ENCODE results near the gene CMC2.

CMC2 gene

GRCh38 chr16:80981103-80981502, 25.6 kb downstream of the CMC2 start:
- in situ Hi-C loops (cut with MboI; ENCODE audit: low sequenced_read_pairs): no loop called here

- in situ Hi-C loops (cut with MboI; ENCODE audit: low sequenced_read_pairs): no loop called here
Observed at GRCh38 chr16:80976946-80977345, 29.7 kb downstream of the CMC2 start.

- in situ Hi-C loops (cut with MboI; ENCODE audit: low sequenced_read_pairs): no loop called here
Observed at GRCh38 chr16:80974649-80975376, 31.9 kb downstream of the CMC2 start.

- in situ Hi-C loops (cut with MboI; ENCODE audit: low sequenced_read_pairs): no loop called here
Observed at GRCh38 chr16:80973991-80974390, 32.7 kb downstream of the CMC2 start.

- in situ Hi-C loops (cut with MboI; ENCODE audit: low sequenced_read_pairs): no loop called here
Observed at GRCh38 chr16:80972611-80973010, 34.1 kb downstream of the CMC2 start.

- in situ Hi-C loops (cut with MboI; ENCODE audit: low sequenced_read_pairs): no loop called here
Observed at GRCh38 chr16:80971819-80972218, 34.9 kb downstream of the CMC2 start.

- in situ Hi-C loops (cut with MboI; ENCODE audit: low sequenced_read_pairs): no loop called here
Observed at GRCh38 chr16:80969114-80969484, 37.6 kb downstream of the CMC2 start.

GRCh38 chr16:80968386-80969113, 38.1 kb downstream of the CMC2 start:
- in situ Hi-C loops (cut with MboI; ENCODE audit: low sequenced_read_pairs): no loop called here

GRCh38 chr16:80966617-80967016, 40.1 kb downstream of the CMC2 start:
- in situ Hi-C loops (cut with MboI; ENCODE audit: low sequenced_read_pairs): no loop called here

GRCh38 chr16:80964351-80964750, 42.3 kb downstream of the CMC2 start:
- in situ Hi-C loops (cut with MboI; ENCODE audit: low sequenced_read_pairs): no loop called here

- in situ Hi-C loops (cut with MboI; ENCODE audit: low sequenced_read_pairs): no loop called here
Observed at GRCh38 chr16:80962879-80963278, 43.8 kb downstream of the CMC2 start.

GRCh38 chr16:80958284-80958683, 48.4 kb downstream of the CMC2 start:
- in situ Hi-C loops (cut with MboI; ENCODE audit: low sequenced_read_pairs): no loop called here

GRCh38 chr16:80954985-80955384, 51.7 kb downstream of the CMC2 start:
- in situ Hi-C loops (cut with MboI; ENCODE audit: low sequenced_read_pairs): no loop called here

GRCh38 chr16:80948886-80949493, 57.7 kb downstream of the CMC2 start:
- in situ Hi-C loops (cut with MboI; ENCODE audit: low sequenced_read_pairs): no loop called here

GRCh38 chr16:80947708-80948625, 58.7 kb downstream of the CMC2 start:
- in situ Hi-C loops (cut with MboI; ENCODE audit: low sequenced_read_pairs): no loop called here

GRCh38 chr16:80947239-80947638, 59.4 kb downstream of the CMC2 start:
- in situ Hi-C loops (cut with MboI; ENCODE audit: low sequenced_read_pairs): no loop called here

GRCh38 chr16:80946481-80946880, 60.2 kb downstream of the CMC2 start:
- in situ Hi-C loops (cut with MboI; ENCODE audit: low sequenced_read_pairs): no loop called here

GRCh38 chr16:80940069-80940856, 66.4 kb downstream of the CMC2 start:
- in situ Hi-C loops (cut with MboI; ENCODE audit: low sequenced_read_pairs): no loop called here

- in situ Hi-C loops (cut with MboI; ENCODE audit: low sequenced_read_pairs): no loop called here
Observed at GRCh38 chr16:80938879-80939260, 67.8 kb downstream of the CMC2 start.
